GM12878 (cell line): ENCODE data around the gene ZBTB32. TPM values are rescaled to one million over a fixed set of nuclear protein-coding genes. Genes with fewer than 3 reads are reported as not detected.

Source experiments
- ATF7 ChIP-seq: fragments of 450-650 bp; IDR thresholded peaks from 2 replicates; pipeline ENCODE4 v1.6.1; 2016; ENCODE audit warnings: low read depth, mild to moderate bottlenecking
- CBX5 ChIP-seq: sonication (generic); IDR thresholded peaks from 2 replicates; pipeline ENCODE4 v1.6.1; 2016; ENCODE audit warnings: low read depth, moderate library complexity, mild to moderate bottlenecking, inconsistent platforms
- EP300 ChIP-seq, 2 experiments: fragments of 150-350 bp in 1 of 2; IDR thresholded peaks; 2 replicates each; pipeline ENCODE4 v1.6.1; 2011 to 2012; ENCODE audit warnings: low read depth in 2 of 2, low read length in 2 of 2, borderline replicate concordance in 1 of 2, improper control_type of control experiment in 1 of 2, inconsistent platforms in 1 of 2; ENCODE audit not compliant: control insufficient read depth in 1 of 2
- ETV6 ChIP-seq, 2 experiments: fragments of 450-650 bp in 1 of 2; IDR thresholded peaks in 1 of 2; conservative IDR thresholded peaks in 1 of 2; 2 replicates each; pipeline ENCODE4 v1.6.1; 2014; ENCODE audit warnings: antibody characterized with exemption in 1 of 2, borderline replicate concordance in 1 of 2, low read depth in 1 of 2, mild to moderate bottlenecking in 1 of 2, moderate library complexity in 1 of 2
- JUNB ChIP-seq: IDR thresholded peaks from 2 replicates; pipeline ENCODE4 v1.6.1; 2016; ENCODE audit warnings: antibody characterized with exemption, mild to moderate bottlenecking
- NFIC ChIP-seq: IDR thresholded peaks from 2 replicates; pipeline ENCODE4 v1.6.1; 2012; ENCODE audit warnings: low read depth, mild to moderate bottlenecking, inconsistent platforms, low read length, moderate library complexity
- NR2C1 ChIP-seq: fragments of 450-650 bp; IDR thresholded peaks from 2 replicates; pipeline ENCODE4 v1.6.1; 2017; ENCODE audit warnings: antibody characterized with exemption, mild to moderate bottlenecking, moderate library complexity
- SMAD5 ChIP-seq: IDR thresholded peaks from 2 replicates; pipeline ENCODE4 v1.6.1; 2016; ENCODE audit warnings: antibody characterized with exemption, low read depth
- SMARCA5 ChIP-seq: fragments of 450-650 bp; IDR thresholded peaks from 2 replicates; pipeline ENCODE4 v1.6.1; 2017; ENCODE audit warnings: mild to moderate bottlenecking
- TCF3 ChIP-seq: IDR thresholded peaks from 2 replicates; pipeline ENCODE4 v1.6.1; 2012; ENCODE audit warnings: low read depth, mild to moderate bottlenecking, low read length, borderline replicate concordance; ENCODE audit not compliant: insufficient read depth
- ZBED1 ChIP-seq: IDR thresholded peaks from 2 replicates; pipeline ENCODE4 v1.6.1; 2016; ENCODE audit warnings: borderline replicate concordance
- ZNF24 ChIP-seq: fragments of 450-650 bp; IDR thresholded peaks from 2 replicates; pipeline ENCODE4 v1.6.1; 2017; ENCODE audit warnings: antibody characterized with exemption, mild to moderate bottlenecking
- ZNF384 ChIP-seq: IDR thresholded peaks from 2 replicates; pipeline ENCODE4 v1.6.1; 2012; ENCODE audit warnings: low read depth, mild to moderate bottlenecking, low read length, improper control_type of control experiment, borderline replicate concordance
- polyA plus RNA-seq, 11 experiments: library from polyadenylated mRNA; depleted of rRNA in 4 of 11; unstranded in 6 of 11; stranded (reverse) in 5 of 11; fragments of >200 nt; fragmentation: Nextera tagmentation in 4 of 11; fragmentation: Illumina TruSeq in 1 of 11; extraction: Ambion mirVana in 4 of 11; extraction: Trizol in 1 of 11; gene quantifications; 1 replicate in 1 of 11; 2 replicates in 10 of 11; pipeline versions ENCODE4 v1.2.1 to v1.2.3, GENCODE V29; 2011 to 2016; ENCODE audit warnings: inconsistent platforms in 2 of 11, missing spikeins in 2 of 11, low read depth in 1 of 11
- total RNA-seq, 4 experiments: library from RNA; depleted of rRNA in 3 of 4; stranded (reverse); fragments of >200 nt in 3 of 4; fragmentation: Illumina TruSeq in 1 of 4; extraction: Trizol in 1 of 4; gene quantifications; 2 replicates each; pipeline versions ENCODE4 v1.2.1 to v1.2.3, GENCODE V29; 2013 to 2021
- TF ChIP-seq, protein P1 (sequence below): fragments of 450-650 bp; IDR thresholded peaks from 2 replicates; pipeline ENCODE4 v1.6.1; 2017; ENCODE audit warnings: mild to moderate bottlenecking, low read depth, inconsistent platforms; ENCODE audit not compliant: poor library complexity, severe bottlenecking
- TF ChIP-seq, protein P2 (sequence below): IDR thresholded peaks from 2 replicates; pipeline ENCODE4 v1.6.1; 2011; ENCODE audit warnings: low read depth, mild to moderate bottlenecking, low read length, moderate library complexity, borderline replicate concordance; ENCODE audit errors: extremely low read depth
- TF ChIP-seq, protein P3 (sequence below): fragments of 450-650 bp; IDR thresholded peaks from 2 replicates; pipeline ENCODE4 v1.6.1; 2017; ENCODE audit warnings: mild to moderate bottlenecking, moderate library complexity
- TF ChIP-seq, protein P4 (sequence below): IDR thresholded peaks from 2 replicates; pipeline ENCODE4 v1.6.1; 2011; ENCODE audit warnings: borderline replicate concordance, low read depth, mild to moderate bottlenecking, moderate library complexity, low read length; ENCODE audit not compliant: insufficient read depth, poor library complexity, severe bottlenecking
- TF ChIP-seq, protein P5 (sequence below): IDR thresholded peaks from 2 replicates; pipeline ENCODE4 v1.6.1; 2012; ENCODE audit warnings: low read length, inconsistent platforms

The ZBTB32 gene
- total and polyA plus RNA-seq, 10 of the 15 experiments (the other 5 are each of a cell fraction or from before 2014, with no cell fraction given): 1.0 to 46.7 (median 16.0) TPM

GRCh38 chr19:35712567-35713505, 8.5 kb downstream of the ZBTB32 start (continued):
- TF ChIP-seq CBX5 (no peak), ATF7 (peak; percentile 97), TCF3 (0 out of 2 replicates have a peak, but pooled peaks have one; percentile 2), JUNB (peak; percentile 90), EP300 (IDR thresholded peaks at IDR 0.05; ENCODE audit: borderline replicate concordance in 1 of 2, control insufficient read depth in 1 of 2, low read depth in 2 of 2, low read length in 2 of 2) (peak in 1 of 2 experiments; percentile 47; a peak in 1 of 4 replicates), SMARCA5 (peak; percentile 90), ETV6 (conservative IDR thresholded peaks at IDR 0.05 in 1 of 2, IDR thresholded peaks at IDR 0.05 in 1 of 2; ENCODE audit: borderline replicate concordance in 1 of 2, low read depth in 1 of 2) (peak in 1 of 2 experiments; percentile 84; a peak in 2 of 4 replicates), NR2C1 (no peak), ZBED1 (peak; percentile 47; the same call in 1 of the 2 replicates), NFIC (peak; percentile 82; the same call in 1 of the 2 replicates), ZNF384 (no peak), ZNF24 (no peak), SMAD5 (no peak)
- TF ChIP-seq, protein P1, sequence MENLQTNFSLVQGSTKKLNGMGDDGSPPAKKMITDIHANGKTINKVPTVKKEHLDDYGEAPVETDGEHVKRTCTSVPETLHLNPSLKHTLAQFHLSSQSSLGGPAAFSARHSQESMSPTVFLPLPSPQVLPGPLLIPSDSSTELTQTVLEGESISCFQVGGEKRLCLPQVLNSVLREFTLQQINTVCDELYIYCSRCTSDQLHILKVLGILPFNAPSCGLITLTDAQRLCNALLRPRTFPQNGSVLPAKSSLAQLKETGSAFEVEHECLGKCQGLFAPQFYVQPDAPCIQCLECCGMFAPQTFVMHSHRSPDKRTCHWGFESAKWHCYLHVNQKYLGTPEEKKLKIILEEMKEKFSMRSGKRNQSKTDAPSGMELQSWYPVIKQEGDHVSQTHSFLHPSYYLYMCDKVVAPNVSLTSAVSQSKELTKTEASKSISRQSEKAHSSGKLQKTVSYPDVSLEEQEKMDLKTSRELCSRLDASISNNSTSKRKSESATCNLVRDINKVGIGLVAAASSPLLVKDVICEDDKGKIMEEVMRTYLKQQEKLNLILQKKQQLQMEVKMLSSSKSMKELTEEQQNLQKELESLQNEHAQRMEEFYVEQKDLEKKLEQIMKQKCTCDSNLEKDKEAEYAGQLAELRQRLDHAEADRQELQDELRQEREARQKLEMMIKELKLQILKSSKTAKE: peak; percentile 39
- TF ChIP-seq, protein P2, sequence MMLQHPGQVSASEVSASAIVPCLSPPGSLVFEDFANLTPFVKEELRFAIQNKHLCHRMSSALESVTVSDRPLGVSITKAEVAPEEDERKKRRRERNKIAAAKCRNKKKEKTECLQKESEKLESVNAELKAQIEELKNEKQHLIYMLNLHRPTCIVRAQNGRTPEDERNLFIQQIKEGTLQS: no peak
- TF ChIP-seq, protein P3, sequence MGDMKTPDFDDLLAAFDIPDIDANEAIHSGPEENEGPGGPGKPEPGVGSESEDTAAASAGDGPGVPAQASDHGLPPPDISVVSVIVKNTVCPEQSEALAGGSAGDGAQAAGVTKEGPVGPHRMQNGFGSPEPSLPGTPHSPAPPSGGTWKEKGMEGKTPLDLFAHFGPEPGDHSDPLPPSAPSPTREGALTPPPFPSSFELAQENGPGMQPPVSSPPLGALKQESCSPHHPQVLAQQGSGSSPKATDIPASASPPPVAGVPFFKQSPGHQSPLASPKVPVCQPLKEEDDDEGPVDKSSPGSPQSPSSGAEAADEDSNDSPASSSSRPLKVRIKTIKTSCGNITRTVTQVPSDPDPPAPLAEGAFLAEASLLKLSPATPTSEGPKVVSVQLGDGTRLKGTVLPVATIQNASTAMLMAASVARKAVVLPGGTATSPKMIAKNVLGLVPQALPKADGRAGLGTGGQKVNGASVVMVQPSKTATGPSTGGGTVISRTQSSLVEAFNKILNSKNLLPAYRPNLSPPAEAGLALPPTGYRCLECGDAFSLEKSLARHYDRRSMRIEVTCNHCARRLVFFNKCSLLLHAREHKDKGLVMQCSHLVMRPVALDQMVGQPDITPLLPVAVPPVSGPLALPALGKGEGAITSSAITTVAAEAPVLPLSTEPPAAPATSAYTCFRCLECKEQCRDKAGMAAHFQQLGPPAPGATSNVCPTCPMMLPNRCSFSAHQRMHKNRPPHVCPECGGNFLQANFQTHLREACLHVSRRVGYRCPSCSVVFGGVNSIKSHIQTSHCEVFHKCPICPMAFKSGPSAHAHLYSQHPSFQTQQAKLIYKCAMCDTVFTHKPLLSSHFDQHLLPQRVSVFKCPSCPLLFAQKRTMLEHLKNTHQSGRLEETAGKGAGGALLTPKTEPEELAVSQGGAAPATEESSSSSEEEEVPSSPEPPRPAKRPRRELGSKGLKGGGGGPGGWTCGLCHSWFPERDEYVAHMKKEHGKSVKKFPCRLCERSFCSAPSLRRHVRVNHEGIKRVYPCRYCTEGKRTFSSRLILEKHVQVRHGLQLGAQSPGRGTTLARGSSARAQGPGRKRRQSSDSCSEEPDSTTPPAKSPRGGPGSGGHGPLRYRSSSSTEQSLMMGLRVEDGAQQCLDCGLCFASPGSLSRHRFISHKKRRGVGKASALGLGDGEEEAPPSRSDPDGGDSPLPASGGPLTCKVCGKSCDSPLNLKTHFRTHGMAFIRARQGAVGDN: no peak; the same call in 1 of the 2 replicates
- TF ChIP-seq, protein P4, sequence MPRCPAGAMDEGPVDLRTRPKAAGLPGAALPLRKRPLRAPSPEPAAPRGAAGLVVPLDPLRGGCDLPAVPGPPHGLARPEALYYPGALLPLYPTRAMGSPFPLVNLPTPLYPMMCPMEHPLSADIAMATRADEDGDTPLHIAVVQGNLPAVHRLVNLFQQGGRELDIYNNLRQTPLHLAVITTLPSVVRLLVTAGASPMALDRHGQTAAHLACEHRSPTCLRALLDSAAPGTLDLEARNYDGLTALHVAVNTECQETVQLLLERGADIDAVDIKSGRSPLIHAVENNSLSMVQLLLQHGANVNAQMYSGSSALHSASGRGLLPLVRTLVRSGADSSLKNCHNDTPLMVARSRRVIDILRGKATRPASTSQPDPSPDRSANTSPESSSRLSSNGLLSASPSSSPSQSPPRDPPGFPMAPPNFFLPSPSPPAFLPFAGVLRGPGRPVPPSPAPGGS: no peak
- TF ChIP-seq, protein P5, sequence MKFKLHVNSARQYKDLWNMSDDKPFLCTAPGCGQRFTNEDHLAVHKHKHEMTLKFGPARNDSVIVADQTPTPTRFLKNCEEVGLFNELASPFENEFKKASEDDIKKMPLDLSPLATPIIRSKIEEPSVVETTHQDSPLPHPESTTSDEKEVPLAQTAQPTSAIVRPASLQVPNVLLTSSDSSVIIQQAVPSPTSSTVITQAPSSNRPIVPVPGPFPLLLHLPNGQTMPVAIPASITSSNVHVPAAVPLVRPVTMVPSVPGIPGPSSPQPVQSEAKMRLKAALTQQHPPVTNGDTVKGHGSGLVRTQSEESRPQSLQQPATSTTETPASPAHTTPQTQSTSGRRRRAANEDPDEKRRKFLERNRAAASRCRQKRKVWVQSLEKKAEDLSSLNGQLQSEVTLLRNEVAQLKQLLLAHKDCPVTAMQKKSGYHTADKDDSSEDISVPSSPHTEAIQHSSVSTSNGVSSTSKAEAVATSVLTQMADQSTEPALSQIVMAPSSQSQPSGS: peak; percentile 95
